ENCODE data around the gene ARHGAP20. TPM values are rescaled to one million over a fixed set of nuclear protein-coding genes. Genes with fewer than 3 reads are reported as not detected.

Gene ARHGAP20
- total RNA-seq, 1 experiment from 2014 or later, result not detected

- H3K9ac ChIP-seq (ENCODE audit: low read length), result no peak overlapping the region
- ChIA-PET POLR2A (ENCODE audit: unreplicated experiment) (no interaction called here), CTCF (no interaction called here)
- H3K79me2 ChIP-seq (ENCODE audit: low read length), result no peaks in the 10 kb centered on the region
- H3K36me3 ChIP-seq (ENCODE audit: low read depth, low read length), result no peaks in the 10 kb centered on the region
- no peaks in the 10 kb centered on the region for H3F3A ChIP-seq (ENCODE audit: low read length, unreplicated experiment)
- no peak overlapping the region for H2AFZ ChIP-seq (ENCODE audit: low read length)
- no peak overlapping the region for H3K4me2 ChIP-seq (ENCODE audit: low read length)
- intact Hi-C loops (cut with micrococcal nuclease), result no loop called here
- no peak for TF ChIP-seq CTCF (conservative IDR thresholded peaks at IDR 0.05; ENCODE audit: low read depth, low read length)
- TF ChIP-seq EZH2phosphoT487 (IDR thresholded peaks at IDR 0.05; ENCODE audit: borderline replicate concordance, low read length), result no peak
- no peak for TF ChIP-seq EZH2 (IDR thresholded peaks at IDR 0.05; ENCODE audit: low read length, unreplicated experiment)
- ATAC-seq (no peak), DNase-seq (no peak)
- H3K9me2 ChIP-seq (replicated peaks; ENCODE audit: low read length), result no peaks in the 10 kb centered on the region
- H3K9me3 ChIP-seq (ENCODE audit: low read length), result no peaks in the 10 kb centered on the region
- H3K27me3 ChIP-seq (ENCODE audit: low read length), result no peaks in the 10 kb centered on the region; the same call in 1 of the 2 replicates
- no peaks in the 10 kb centered on the region for H3K4me1 ChIP-seq (ENCODE audit: insufficient read depth, low read length)
- H4K20me1 ChIP-seq (ENCODE audit: low read length), result no peaks in the 10 kb centered on the region
- H3K4me3 ChIP-seq (ENCODE audit: low read length), result no peak overlapping the region
- H3K27ac ChIP-seq (ENCODE audit: low read length), result no peak overlapping the region
- BruUV-seq (replicated peaks), result no TSS peak
These were observed 43.7 kb upstream of the ARHGAP20 start for GRCh38 chr11:110755941-110756340.

- intact Hi-C loops (cut with micrococcal nuclease), result no loop called here
- no peaks in the 10 kb centered on the region for H3F3A ChIP-seq (ENCODE audit: low read length, unreplicated experiment)
These were observed 40.7 kb upstream of the ARHGAP20 start for GRCh38 chr11:110752890-110753289.

More at GRCh38 chr11:110752890-110753289, 40.7 kb upstream of the ARHGAP20 start:
- no peaks in the 10 kb centered on the region for H3K36me3 ChIP-seq (ENCODE audit: low read depth, low read length)
- H3K9me2 ChIP-seq (replicated peaks; ENCODE audit: low read length), result no peaks in the 10 kb centered on the region
- no peak for ATAC-seq
- H4K20me1 ChIP-seq (ENCODE audit: low read length), result no peaks in the 10 kb centered on the region
- H3K27ac ChIP-seq (ENCODE audit: low read length), result no peak overlapping the region
- no TSS peak for BruUV-seq (replicated peaks)
- H3K4me1 ChIP-seq (ENCODE audit: insufficient read depth, low read length), result no peaks in the 10 kb centered on the region
- POLR2A ChIA-PET (ENCODE audit: unreplicated experiment), result no interaction called here
- H3K27me3 ChIP-seq (ENCODE audit: low read length), result no peaks in the 10 kb centered on the region; the same call in 1 of the 2 replicates
- no peak overlapping the region for H3K4me2 ChIP-seq (ENCODE audit: low read length)
- no peak overlapping the region for H2AFZ ChIP-seq (ENCODE audit: low read length)
- no peak for DNase-seq
- no peaks in the 10 kb centered on the region for H3K9me3 ChIP-seq (ENCODE audit: low read length)
- no peaks in the 10 kb centered on the region for H3K79me2 ChIP-seq (ENCODE audit: low read length)
- TF ChIP-seq EZH2phosphoT487 (IDR thresholded peaks at IDR 0.05; ENCODE audit: borderline replicate concordance, low read length) (no peak), CTCF (conservative IDR thresholded peaks at IDR 0.05; ENCODE audit: low read depth, low read length) (no peak), EZH2 (IDR thresholded peaks at IDR 0.05; ENCODE audit: low read length, unreplicated experiment) (no peak)
- CTCF ChIA-PET, result no interaction called here
- no peak overlapping the region for H3K9ac ChIP-seq (ENCODE audit: low read length)
- H3K4me3 ChIP-seq (ENCODE audit: low read length), result no peak overlapping the region

All from PC-3 (cell line).